ENCODE data around the gene FOXO6.
"Not testable (repeated sequence)": the region's sequence is repeated elsewhere in the genome, so short reads cannot be mapped to it uniquely, and the experiment has no call there.

FOXO6 gene

DNA sequence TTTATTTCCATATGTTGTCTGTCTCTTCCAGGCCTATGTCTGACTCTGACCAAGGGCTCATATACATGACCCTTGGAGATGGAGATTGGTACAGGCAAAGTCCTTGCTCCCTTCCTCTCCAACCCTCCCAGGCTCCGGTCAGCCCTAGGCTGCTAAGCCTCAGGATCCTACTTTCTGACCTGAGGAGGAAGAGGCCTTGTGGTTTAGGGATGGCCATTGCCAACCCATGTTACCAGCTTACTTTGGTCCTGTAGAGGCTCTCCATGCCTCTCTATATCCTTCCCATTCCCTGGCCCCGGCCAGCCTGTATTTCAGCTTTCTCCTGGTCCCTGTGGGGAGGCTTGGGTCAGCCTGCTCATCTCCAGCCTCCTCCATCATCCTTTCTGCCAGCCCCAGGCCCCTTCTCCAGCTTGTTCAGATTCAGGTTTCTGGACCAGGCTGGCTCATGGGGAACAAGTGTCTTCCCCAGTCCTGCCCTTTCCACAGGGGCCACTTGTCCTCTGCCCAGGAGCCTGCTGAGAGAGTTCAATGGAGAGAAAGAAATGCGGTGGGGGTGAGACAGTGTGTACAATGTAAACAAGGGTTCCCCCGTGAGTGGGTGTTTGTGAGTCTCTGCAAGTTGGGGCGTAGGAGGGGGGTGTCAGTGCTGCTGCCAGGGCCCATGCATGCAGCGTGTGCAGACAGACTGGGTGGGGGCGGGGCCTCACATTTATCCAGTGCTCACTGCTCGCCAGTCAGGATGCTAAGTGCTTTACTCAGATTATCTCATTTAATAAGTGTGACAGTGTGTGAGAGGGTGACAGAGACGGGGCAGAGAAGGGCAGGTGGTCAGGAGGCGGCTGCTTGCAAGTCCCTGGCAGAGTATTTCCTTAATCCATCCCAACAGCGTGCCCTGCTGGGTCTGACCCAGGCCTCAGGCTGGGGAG, 31.3 kb upstream of the FOXO6 start:
- DNase-seq (ENCODE audit: low read depth): no peak

DNA sequence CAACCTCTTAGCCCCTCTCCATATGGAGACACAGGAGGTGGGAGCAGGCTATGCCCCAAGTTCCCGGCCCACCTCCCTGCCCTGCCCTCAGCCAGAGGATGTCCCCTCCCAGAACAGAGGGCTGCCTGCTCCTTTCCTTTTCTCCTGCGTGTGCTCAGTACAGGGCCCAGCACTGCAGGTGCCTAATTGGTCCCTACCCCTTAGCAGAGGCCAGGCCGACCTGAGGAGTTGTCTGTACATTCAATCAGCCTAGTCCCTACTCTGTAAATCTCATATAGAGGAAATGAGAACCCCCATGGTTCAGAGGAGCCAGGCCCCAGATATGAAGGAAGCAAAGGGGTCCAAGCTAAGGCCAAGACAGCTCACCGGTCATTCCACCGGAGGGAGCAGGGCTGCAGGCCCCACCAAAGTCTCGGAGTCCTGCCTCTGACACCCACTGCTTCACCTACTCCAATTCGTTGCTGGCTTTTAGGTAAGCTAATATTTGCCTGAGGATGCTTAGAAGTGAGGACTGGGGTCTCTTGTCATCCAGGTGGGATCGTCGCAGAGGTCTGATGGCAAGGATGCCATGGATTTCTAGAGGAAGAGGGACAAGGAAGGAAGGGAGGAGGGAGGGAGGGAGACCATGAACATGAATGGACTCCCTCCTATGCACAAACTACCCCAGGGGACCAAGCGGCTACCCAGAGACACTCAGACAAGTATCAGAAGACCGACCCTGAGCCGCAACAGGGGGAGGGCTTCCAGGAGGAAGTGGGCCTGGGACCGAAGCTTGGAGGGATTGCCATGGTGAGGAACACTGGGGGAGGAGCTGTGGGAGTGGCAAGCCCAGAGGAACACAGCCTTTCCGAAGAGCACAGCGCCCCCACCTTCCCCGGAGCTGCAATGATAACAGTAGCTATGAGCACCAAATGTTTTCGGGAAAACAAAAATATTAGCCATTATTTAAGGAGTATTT, 30.4 kb upstream of the FOXO6 start:
- DNase-seq (ENCODE audit: low read depth): no peak

GRCh38 chr1:41331546-41331917, 29.7 kb upstream of the FOXO6 start:
- DNase-seq (ENCODE audit: low read depth): no peak

GRCh38 chr1:41332161-41332560, 29.1 kb upstream of the FOXO6 start:
- DNase-seq (ENCODE audit: low read depth): not testable (repeated sequence)

DNA sequence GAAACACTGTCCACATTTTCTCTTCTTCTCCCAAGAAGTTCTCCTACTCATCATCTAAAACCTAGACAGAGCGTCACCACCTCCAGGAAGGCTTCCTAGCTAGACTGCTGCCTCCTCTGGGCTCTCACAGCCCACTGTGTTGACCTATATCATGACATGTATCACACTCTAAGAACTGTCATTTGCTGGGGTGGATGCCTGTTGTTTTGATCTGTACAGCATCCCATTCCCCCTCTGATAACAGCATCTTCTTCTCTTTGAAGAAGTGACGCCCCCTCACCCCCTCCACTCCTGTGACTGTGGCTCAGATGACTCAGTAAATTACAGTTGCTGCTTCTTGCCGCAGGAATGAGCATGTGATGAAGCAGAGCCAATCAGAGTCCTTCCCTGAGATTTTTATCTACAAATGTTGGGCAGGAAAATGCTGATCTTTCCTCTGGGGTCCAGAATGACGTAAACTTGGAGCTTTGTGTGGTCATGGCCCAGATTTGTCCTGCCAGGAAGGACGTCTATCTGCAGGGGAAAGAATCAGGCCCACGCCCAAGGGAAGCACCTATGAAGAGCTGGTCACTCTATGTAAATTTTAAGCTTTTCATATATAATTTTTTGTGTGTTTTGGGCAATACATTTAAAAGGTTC, 28.0 kb upstream of the FOXO6 start:
- no peak for DNase-seq (ENCODE audit: low read depth)

- no peak for DNase-seq (ENCODE audit: low read depth)
Observed at GRCh38 chr1:41338820-41339219, 22.4 kb upstream of the FOXO6 start.

DNA sequence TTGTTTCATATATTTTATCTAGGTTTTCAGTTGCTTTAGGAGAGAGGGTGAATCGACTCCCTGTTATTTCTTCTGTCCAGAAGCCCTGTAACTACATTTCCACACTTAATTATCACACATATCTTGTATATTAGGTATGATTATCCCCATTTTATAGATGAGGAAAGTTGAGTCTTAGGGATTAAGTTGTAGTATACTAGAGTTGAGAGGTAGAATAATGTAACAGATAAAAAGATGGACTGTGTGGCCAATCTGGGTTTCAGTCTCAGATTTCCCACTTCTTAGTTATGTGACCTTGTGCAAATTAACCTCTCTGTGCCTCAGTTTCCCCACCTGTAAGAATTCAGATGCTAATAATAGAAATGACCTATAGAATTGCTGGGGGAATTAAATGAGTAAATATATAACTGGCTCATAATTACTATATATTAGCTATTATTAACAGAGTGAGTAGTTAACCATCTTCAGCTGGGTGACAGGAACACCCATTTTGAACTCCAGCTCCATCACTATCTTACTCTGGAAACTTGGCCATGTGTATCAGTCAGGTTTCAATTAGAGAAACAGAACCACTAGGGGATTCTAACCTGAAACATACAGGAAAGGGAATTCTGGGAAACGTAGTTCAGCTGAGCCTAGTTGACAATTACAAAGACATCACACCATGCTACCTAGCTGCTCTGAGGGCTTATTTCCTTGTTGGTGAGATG, 20.4 kb upstream of the FOXO6 start:
- no peak for DNase-seq (ENCODE audit: low read depth)

- no peak for DNase-seq (ENCODE audit: low read depth)
Observed at GRCh38 chr1:41341365-41341683, 19.9 kb upstream of the FOXO6 start.

DNA sequence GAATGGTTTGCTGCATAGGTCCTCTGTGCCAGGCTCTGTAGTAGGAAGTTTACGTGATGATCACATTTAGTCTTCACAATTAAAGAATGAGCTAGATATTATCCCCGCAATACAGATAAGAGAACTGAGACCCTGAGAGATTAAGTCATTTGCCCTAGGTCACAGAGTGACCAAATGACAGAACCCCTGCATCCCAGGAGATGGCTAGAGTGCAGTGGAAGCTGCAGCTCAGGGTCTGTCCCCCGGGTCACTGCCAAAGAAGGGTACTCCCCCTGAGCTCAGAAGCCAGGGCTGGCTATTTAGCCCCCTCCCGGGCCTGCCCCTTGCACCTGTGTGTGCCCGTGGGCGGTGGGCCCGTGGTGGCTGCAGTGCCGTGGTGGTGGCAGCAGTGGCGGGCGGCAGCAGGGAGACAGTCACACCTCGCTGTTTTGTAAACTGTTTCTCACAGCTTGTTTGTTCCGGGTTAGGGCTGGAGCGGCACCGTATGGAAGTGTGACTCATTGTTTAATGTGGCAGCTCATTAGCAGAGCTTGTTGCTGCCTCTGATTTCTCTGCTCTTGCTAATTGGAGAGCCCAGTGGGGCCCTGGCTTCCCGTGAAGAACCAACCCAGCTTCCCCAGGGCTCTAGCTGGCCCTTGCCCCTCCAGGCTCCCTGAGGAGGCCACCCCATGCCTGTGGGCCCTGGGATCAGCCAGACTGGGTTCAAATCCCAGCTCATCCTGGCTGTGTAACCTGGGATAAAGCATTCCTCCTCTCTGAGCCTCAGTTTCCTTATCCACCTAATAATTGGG, 19.3 kb upstream of the FOXO6 start:
- DNase-seq (ENCODE audit: low read depth): no peak

DNA sequence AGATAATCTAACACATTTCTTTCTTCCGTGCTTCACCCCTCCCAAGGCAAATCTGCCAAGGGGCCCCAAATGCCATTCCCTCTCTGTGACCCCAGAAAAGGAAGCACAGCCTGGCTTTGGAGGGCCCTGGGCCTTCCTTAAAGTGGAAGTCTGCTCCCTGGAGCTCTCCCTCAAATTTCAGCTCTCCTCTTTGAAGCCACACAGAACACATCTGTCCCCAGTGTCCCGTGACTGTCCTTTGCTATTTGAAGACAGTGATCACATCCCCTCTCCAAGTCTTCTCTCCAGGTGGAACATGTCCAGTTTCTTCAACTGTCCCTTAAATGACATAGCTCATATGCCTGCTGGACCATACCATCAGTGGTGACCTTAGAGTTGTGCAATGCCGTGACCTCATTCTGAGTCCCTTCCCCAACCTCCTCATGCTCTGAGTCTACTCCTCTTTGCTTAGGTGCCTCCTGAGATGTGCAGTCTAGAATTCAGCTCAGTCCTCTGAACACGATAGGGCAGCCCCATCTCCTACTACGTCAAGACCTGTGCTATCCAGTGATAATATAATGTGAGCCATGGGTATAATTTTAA, 18.4 kb upstream of the FOXO6 start:
- DNase-seq (ENCODE audit: low read depth): no peak

GRCh38 chr1:41343790-41344699, 17.2 kb upstream of the FOXO6 start:
- no peak for DNase-seq (ENCODE audit: low read depth)

- no peak for DNase-seq (ENCODE audit: low read depth)
Observed at GRCh38 chr1:41344708-41345159, 16.5 kb upstream of the FOXO6 start.

GRCh38 chr1:41345434-41346075, 15.7 kb upstream of the FOXO6 start:
- DNase-seq (ENCODE audit: low read depth): no peak

- no peak for DNase-seq (ENCODE audit: low read depth)
Observed at GRCh38 chr1:41347276-41347675, 14.0 kb upstream of the FOXO6 start.

GRCh38 chr1:41348394-41348793, 12.8 kb upstream of the FOXO6 start:
- no peak for DNase-seq (ENCODE audit: low read depth)

DNA sequence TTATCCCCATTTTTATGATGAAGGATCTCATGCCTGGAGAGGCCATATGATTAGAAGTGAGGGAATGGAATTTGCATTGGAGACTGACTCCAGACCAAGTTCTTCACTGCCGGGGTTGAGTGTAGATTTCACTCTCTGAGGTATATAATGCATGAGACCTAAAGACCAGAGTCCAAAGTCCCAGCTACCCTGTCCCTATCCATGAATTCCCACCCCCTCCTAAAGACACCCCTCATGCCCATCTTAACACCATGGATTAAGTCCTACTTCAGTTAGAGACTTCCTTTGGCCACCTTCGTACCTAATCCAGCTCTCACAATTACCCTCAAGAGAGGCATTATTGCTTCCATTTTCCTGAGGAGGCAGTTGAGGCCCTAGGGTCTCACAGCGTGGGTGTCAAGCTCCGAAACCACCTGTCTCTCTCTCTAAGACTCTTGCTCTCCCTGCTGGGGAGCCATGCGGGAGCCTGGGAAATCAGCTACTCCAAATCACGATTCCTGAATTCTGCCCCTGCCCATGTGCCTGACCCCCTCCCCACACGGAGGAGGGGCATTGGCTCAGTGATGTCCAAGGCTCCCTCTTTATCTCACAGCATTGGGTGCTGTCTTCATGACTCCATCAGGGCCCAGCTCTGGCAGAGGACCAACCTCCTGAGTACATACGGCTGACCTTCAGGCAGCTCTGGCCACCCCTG, 11.7 kb upstream of the FOXO6 start:
- no peak for DNase-seq (ENCODE audit: low read depth)

DNA sequence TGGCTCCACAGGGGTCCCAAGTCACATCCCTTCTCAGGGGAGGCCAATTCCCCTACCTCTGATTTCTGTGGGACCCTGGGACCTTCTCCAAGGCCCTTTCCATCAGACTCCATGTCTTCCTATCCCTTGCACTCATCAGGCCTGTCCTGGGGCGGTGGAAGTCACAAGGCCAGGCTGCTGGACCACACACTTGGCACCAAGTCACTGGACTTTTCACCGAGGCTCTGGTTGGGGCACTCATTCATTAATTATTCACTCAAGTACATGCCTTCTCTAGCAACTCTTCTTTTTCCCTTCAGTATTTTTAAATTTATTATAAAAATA, 11.2 kb upstream of the FOXO6 start:
- DNase-seq (ENCODE audit: low read depth): no peak
